OCI-LY1 (cell line): ENCODE results near the gene STX5.

Source experiments
- CTCF ChIP-seq: fragments of 200-600 bp; sonication (generic), shearing (Covaris generic); IDR thresholded peaks from 2 replicates; pipeline ENCODE4 v1.5.1; 2017; ENCODE audit warnings: mild to moderate bottlenecking, antibody characterized with exemption, low read length, moderate library complexity, mixed read lengths
- EZH2 ChIP-seq: fragments of 200-600 bp; sonication (generic), shearing (Covaris generic); IDR thresholded peaks from 2 replicates; pipeline ENCODE4 v1.8.0; 2017; ENCODE audit warnings: borderline replicate concordance, mixed run types, mild to moderate bottlenecking, antibody characterized with exemption, low read length, moderate library complexity, mixed read lengths

- TF ChIP-seq EZH2 (no peak), CTCF (no peak)
Measured at GRCh38 chr11:62875698-62876478, 44.0 kb upstream of the STX5 start.
